Erythroblast (primary cell): Measurements from ENCODE around the gene RCOR3.
"Not testable (repeated sequence)": the region's sequence is repeated elsewhere in the genome, so short reads cannot be mapped to it uniquely, and the experiment has no call there.

ENCODE experiments used
- GATA1 ChIP-seq: IDR thresholded peaks from 2 replicates; pipeline ENCODE4 v1.6.1; 2011; ENCODE audit warnings: low read depth, mild to moderate bottlenecking, control low read depth, low read length, moderate library complexity
- POLR2A ChIP-seq: IDR thresholded peaks from 2 replicates; pipeline ENCODE4 v1.6.1; 2011; ENCODE audit warnings: mild to moderate bottlenecking, low read length

DNA sequence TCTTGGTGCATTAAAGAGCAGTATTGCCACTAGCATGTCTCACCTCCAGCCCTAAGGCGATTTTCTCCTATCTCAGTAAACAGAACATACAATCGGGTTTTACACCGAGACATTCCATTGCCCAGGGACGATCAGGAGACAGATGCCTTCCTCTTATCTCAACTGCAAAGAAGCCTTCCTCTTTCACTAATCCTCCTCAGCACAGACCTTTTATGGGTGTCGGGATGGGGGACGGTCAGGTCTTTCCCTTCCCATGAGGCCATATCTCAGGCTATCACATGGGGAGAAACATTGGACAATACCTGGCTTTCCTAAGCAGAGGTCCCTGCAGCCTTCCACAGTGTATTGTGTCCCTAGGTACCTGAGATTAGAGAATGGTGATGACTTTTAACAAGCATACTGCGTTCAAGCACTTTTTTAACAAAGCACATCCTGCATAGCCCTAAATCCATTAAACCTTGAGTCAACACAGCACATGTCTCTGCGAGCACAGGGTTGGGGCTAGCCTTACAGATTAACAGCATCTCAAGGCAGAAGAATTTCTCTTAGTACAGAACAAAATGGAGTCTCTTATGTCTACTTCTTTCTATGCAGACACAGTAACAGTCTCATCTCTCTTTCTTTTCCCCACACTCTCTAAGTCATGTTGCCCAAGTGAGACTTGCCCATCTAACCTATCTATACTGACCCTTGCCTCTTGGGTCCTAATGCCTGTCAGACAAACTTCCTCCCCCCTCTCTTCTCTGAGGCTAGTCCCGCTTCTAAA lies 36.5 kb upstream of the RCOR3 start:
- TF ChIP-seq POLR2A, GATA1: not testable (repeated sequence)
